Ishikawa (cell line): ENCODE measurements around the gene DGLUCY.

Experiments used
- CEBPB ChIP-seq: IDR thresholded peaks from 2 replicates; pipeline ENCODE4 v1.6.1; 2012
- CREB1 ChIP-seq: IDR thresholded peaks from 2 replicates; pipeline ENCODE4 v1.6.1; 2012; ENCODE audit warnings: low read depth
- EGR1 ChIP-seq: IDR thresholded peaks from 2 replicates; pipeline ENCODE4 v1.6.1; 2012
- EP300 ChIP-seq: IDR thresholded peaks from 2 replicates; pipeline ENCODE4 v1.6.1; 2012; ENCODE audit warnings: borderline replicate concordance
- FOXM1 ChIP-seq: IDR thresholded peaks from 2 replicates; pipeline ENCODE4 v1.6.1; 2012; ENCODE audit warnings: low read depth, borderline replicate concordance
- NFIC ChIP-seq: IDR thresholded peaks from 2 replicates; pipeline ENCODE4 v1.6.1; 2012
- RAD21 ChIP-seq: IDR thresholded peaks from 2 replicates; pipeline ENCODE4 v1.6.1; 2012; ENCODE audit warnings: low read depth
- REST ChIP-seq: IDR thresholded peaks from 2 replicates; pipeline ENCODE4 v1.6.1; 2012; ENCODE audit warnings: low read depth, mild to moderate bottlenecking
- TAF1 ChIP-seq: IDR thresholded peaks from 2 replicates; pipeline ENCODE4 v1.6.1; 2012; ENCODE audit warnings: low read depth, mild to moderate bottlenecking
- TCF12 ChIP-seq: IDR thresholded peaks from 2 replicates; pipeline ENCODE4 v1.6.1; 2012; ENCODE audit warnings: low read depth
- TEAD4 ChIP-seq: IDR thresholded peaks from 2 replicates; pipeline ENCODE4 v1.6.1; 2012
- USF1 ChIP-seq: IDR thresholded peaks from 2 replicates; pipeline ENCODE4 v1.6.1; 2012
- YY1 ChIP-seq: IDR thresholded peaks from 2 replicates; pipeline ENCODE4 v1.6.1; 2012; ENCODE audit warnings: low read depth
- ZBTB7A ChIP-seq: IDR thresholded peaks from 2 replicates; pipeline ENCODE4 v1.6.1; 2012; ENCODE audit warnings: low read depth
- TF ChIP-seq, protein P1 (sequence below): IDR thresholded peaks from 2 replicates; pipeline ENCODE4 v1.6.1; 2012

Gene DGLUCY

GRCh38 chr14:91114079-91115065, 499 bp downstream of the DGLUCY start:
- TF ChIP-seq TEAD4 (peak; percentile 71; the same call in 1 of the 2 replicates), TCF12 (0 out of 2 replicates have a peak, but pooled peaks have one; percentile 15), REST (no peak), RAD21 (no peak), USF1 (peak; percentile 78), ZBTB7A (peak; percentile 42; the same call in 1 of the 2 replicates), CREB1 (no peak)

GRCh38 chr14:91115986-91116770, 2.3 kb downstream of the DGLUCY start:
- TF ChIP-seq YY1 = no peak
- no peak for TF ChIP-seq TCF12
- TF ChIP-seq CEBPB = no peak
- TF ChIP-seq EGR1 = no peak
- no peak for TF ChIP-seq REST
- TF ChIP-seq FOXM1 = no peak
- TF ChIP-seq, protein P1, sequence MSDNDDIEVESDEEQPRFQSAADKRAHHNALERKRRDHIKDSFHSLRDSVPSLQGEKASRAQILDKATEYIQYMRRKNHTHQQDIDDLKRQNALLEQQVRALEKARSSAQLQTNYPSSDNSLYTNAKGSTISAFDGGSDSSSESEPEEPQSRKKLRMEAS = no peak
- no peak for TF ChIP-seq NFIC
- no peak for TF ChIP-seq TAF1
- no peak for TF ChIP-seq EP300
- no peak for TF ChIP-seq USF1
- TF ChIP-seq RAD21 = no peak

- TF ChIP-seq TEAD4 (no peak), CEBPB (no peak), REST (no peak), EGR1 (no peak), RAD21 (no peak), CREB1 (no peak), YY1 (no peak), USF1 (no peak), TCF12 (no peak), NFIC (no peak), EP300 (no peak), FOXM1 (no peak), TAF1 (no peak), ZBTB7A (no peak)
- TF ChIP-seq, protein P1 = no peak
Observed at GRCh38 chr14:91116913-91117588, 3.2 kb downstream of the DGLUCY start.
